ENCODE results near the gene HMGXB4. TPM values are rescaled to one million over a fixed set of nuclear protein-coding genes. Genes with fewer than 3 reads are reported as not detected.

The HMGXB4 gene
- total RNA-seq, 4 donors from 2014 or later = 13.3 to 19.6 (median 15.9) TPM

DNA sequence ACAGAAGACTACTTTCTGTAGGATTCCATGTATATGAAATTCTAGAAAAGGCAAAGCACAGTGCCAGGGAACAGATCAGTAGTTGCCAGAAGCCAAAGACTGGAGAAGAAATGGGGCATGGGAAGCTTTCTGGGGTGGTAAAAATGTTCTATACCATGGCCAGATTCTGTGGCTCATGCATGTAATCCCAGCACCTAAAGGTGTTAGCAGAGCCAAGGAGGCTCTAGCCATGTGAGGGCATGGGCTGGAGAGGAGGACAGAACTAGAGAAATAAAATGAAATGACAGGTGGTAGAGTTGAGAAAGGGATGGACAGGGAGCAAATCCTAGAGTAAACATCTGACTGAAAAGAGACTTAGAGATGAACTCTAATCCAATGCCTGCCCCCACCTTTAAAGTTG, 26.9 kb upstream of the HMGXB4 start:
- TF ChIP-seq, protein P1, sequence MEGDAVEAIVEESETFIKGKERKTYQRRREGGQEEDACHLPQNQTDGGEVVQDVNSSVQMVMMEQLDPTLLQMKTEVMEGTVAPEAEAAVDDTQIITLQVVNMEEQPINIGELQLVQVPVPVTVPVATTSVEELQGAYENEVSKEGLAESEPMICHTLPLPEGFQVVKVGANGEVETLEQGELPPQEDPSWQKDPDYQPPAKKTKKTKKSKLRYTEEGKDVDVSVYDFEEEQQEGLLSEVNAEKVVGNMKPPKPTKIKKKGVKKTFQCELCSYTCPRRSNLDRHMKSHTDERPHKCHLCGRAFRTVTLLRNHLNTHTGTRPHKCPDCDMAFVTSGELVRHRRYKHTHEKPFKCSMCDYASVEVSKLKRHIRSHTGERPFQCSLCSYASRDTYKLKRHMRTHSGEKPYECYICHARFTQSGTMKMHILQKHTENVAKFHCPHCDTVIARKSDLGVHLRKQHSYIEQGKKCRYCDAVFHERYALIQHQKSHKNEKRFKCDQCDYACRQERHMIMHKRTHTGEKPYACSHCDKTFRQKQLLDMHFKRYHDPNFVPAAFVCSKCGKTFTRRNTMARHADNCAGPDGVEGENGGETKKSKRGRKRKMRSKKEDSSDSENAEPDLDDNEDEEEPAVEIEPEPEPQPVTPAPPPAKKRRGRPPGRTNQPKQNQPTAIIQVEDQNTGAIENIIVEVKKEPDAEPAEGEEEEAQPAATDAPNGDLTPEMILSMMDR (IDR thresholded peaks at IDR 0.05; ENCODE audit: low read depth) = no peak

DNA sequence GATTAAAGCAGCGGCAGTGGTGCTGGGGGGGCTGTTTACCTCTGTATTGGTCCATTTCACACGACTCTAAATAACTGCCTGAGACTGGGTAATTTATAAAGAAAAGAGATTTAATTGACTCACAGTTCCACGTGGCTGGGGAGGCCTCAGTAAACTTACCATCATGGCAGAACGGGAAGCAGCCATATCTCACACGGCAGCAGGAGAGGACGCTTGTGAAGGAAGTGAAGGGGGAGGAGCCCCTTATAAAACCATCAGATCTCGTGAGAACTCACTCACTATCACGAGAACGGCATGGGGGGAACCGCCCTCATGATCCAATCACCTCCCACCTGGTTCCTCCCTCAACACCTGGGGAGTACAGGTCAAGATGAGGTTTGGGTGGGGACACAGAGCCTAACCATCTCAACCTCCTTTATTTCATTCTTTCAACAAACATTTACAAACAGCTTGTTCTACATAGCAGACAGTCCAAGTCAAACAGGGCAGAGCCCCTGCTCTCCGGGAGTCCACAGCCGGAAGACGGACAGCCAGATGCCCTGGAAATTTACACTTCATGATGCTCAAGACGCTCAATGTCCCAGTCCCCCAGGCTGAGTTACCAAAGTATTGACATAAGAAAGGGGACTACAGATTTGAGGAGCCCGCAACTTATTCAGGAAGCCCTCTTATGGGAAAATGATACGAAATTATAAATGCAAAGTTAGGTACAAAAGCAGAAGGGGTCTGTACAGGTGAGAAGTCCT, 26.3 kb upstream of the HMGXB4 start:
- TF ChIP-seq, protein P1 (IDR thresholded peaks at IDR 0.05; ENCODE audit: low read depth) = no peak

DNA sequence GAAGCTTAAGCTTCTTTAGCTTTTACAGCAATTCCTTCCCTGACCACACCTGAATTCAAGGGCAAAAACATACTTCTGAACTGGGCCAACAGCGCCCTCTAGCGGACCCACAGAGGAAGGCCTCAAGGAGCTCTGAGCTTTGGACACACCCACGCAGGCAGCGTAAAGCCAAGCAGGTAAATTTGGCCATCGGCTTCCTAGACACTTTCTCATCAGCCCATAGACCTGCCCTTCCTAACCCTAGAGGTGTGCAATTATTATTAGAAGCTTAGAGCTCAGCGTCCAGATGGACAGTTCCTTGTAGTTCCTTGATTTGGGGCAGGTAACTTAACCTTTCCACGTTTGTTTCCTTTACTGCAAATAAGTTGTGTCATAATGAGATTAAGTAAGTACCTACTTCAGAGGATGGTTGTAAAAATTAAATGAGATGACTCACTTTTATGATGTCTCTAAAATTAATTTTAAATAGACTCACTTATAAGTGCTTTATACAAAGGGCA, 25.7 kb upstream of the HMGXB4 start:
- TF ChIP-seq, protein P1 (IDR thresholded peaks at IDR 0.05; ENCODE audit: low read depth) = no peak

DNA sequence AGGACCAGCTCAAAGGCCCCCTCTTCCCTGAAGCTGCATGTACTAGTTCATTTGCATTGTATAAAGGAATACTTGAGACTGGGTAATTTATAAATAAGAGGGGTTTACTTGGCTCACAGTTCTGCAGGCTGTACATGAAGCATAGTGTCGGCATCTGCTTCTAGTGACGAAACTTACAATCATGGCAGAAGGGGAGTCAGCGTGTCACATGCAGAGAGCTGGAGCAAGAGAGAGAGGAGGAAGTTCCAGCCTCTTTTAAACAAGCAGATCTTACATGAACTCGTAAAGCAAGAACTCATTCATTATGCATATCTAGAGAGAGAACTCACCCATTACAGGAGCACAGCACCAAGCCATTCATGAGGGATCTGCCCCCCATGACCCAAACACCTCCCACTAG, 7.1 kb upstream of the HMGXB4 start:
- TF ChIP-seq, protein P1 (IDR thresholded peaks at IDR 0.05; ENCODE audit: low read depth) = no peak

DNA sequence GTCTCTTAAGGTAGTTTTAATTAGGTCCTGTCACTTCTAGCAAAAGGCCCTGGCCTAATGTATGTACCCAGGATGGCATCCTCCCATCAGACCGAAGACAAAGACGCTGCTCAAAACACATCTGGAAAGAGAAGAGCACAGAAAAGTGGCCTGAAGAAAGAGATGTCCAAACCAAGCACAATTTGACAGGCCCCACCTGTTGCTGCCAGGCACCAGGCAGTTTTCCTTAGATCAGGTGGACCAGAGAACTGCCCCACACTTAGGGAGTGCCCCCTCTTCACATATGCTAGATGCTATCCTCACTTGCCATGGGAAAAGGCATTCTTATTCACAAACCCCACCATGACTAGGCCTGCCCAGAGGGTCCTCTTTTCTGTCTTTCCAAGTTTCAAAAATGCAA, 3.3 kb upstream of the HMGXB4 start:
- TF ChIP-seq, protein P1 (IDR thresholded peaks at IDR 0.05; ENCODE audit: low read depth) = no peak

DNA sequence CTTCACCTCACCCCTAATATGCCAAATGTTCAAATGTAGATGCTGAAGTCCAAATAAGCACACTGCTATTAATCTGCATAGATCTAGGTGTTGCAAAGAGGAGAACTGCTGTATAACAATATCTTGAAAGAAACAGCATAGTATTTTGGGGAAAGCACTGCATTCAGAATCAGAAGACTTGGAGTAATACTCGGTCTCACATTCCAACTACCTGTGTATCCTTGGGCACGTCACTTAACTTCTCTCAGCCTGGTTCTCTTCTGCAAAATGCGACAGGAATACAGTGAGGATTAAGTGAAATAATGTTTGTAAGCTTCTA, 332 bp upstream of the HMGXB4 start:
- TF ChIP-seq, protein P1 (IDR thresholded peaks at IDR 0.05; ENCODE audit: low read depth) = no peak

DNA sequence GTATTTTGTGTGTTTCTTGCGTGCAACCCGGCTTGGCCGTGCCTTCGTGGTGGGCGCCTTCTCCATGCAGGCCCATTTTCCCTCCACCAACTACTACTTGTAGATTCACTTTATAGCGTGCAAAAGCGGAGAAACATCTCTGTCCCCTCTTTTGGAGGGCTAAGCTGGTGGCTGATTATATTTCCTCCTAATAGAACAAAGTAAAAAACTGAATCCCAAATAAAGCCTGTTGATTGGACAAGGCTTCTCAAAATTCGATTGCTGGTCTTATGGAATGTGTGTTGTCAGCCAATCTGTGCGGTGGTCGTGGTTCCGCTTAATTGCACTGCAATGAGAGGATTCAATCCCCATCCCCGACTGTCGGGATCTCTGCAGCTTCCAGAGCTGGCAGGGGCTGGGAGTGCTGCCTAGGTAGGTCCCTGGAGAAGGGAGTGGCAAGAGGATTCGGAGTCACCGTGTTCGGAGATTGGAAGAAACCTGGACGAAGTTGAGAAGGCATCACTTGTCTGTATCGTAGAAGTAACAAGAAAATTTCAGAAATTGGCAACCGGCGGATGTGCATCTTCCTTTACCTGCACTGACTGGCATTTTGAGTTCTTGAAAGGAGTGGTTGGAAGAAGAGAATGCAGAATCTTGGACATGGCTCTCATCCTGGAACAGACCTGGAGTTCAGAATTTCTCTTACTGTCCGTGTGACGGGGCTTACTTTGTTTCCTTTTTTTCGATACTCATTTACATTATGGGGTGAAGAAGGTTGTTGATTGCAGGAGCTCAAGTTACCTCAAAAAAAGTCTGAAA, 1.1 kb downstream of the HMGXB4 start:
- TF ChIP-seq, protein P1 (IDR thresholded peaks at IDR 0.05; ENCODE audit: low read depth) = no peak
